Thyroid gland (tissue), 4 donors: Measurements from ENCODE around the gene CAPRIN2.

Source experiments
- POLR2A ChIP-seq, 2 donors: fragments of 450-650 bp; IDR thresholded peaks; one replicate each; pipeline ENCODE4 v1.6.1; 2017; ENCODE audit warnings: antibody characterized with exemption in 2 of 2, mild to moderate bottlenecking in 2 of 2, moderate library complexity in 1 of 2
- TF ChIP-seq, protein P1 (sequence below), 6 experiments: fragments of 200-600 bp in 3 of 6; fragments of 450-650 bp in 3 of 6; sonication (generic) in 3 of 6; IDR thresholded peaks; one replicate each; pipeline ENCODE4 v1.5.1; 2016 to 2019; ENCODE audit warnings: antibody characterized with exemption in 6 of 6, mild to moderate bottlenecking in 2 of 6, inconsistent platforms in 1 of 6, moderate library complexity in 1 of 6

DNA sequence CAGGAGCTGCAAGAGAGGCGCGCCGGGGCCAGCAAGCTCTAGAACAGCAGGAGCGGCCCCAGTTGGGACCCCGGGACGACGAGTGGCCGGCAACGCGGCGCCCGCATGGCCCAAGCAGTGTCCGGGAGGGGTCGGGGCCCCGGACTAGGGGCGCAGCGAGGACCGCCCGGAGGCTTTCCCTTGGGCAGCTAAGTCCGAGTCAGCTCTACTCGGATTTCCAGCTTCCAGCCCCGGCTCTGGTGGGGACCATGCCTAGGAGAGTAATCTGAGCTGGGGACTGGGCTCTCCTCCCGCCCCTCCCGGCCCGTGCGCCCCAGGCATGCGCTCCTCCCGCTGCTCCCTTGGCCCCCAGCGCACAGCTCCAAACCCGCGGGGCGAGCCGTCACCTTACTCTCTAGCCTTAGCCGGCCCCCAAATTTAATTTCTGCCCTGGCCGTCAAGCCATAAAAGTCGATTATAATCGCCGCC lies 41.6 kb upstream of the CAPRIN2 start:
- TF ChIP-seq, protein P1, sequence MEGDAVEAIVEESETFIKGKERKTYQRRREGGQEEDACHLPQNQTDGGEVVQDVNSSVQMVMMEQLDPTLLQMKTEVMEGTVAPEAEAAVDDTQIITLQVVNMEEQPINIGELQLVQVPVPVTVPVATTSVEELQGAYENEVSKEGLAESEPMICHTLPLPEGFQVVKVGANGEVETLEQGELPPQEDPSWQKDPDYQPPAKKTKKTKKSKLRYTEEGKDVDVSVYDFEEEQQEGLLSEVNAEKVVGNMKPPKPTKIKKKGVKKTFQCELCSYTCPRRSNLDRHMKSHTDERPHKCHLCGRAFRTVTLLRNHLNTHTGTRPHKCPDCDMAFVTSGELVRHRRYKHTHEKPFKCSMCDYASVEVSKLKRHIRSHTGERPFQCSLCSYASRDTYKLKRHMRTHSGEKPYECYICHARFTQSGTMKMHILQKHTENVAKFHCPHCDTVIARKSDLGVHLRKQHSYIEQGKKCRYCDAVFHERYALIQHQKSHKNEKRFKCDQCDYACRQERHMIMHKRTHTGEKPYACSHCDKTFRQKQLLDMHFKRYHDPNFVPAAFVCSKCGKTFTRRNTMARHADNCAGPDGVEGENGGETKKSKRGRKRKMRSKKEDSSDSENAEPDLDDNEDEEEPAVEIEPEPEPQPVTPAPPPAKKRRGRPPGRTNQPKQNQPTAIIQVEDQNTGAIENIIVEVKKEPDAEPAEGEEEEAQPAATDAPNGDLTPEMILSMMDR (IDR thresholded peaks at IDR 0.05) = no peak
- no peak for TF ChIP-seq POLR2A (IDR thresholded peaks at IDR 0.05)
